GM10266 (cell line): ENCODE measurements around the gene ALG14.

Experiments used
- DNase-seq: peaks from one replicate; pipeline ENCODE4 v3.0.0; 2012; ENCODE audit errors: extremely low spot score
- TF ChIP-seq, protein P1 (sequence below): IDR thresholded peaks from 2 replicates; pipeline ENCODE4 v1.5.1; 2012; ENCODE audit warnings: mild to moderate bottlenecking, low read depth; ENCODE audit not compliant: control insufficient read depth, insufficient read depth; ENCODE audit errors: missing control alignments

ALG14 gene

DNA sequence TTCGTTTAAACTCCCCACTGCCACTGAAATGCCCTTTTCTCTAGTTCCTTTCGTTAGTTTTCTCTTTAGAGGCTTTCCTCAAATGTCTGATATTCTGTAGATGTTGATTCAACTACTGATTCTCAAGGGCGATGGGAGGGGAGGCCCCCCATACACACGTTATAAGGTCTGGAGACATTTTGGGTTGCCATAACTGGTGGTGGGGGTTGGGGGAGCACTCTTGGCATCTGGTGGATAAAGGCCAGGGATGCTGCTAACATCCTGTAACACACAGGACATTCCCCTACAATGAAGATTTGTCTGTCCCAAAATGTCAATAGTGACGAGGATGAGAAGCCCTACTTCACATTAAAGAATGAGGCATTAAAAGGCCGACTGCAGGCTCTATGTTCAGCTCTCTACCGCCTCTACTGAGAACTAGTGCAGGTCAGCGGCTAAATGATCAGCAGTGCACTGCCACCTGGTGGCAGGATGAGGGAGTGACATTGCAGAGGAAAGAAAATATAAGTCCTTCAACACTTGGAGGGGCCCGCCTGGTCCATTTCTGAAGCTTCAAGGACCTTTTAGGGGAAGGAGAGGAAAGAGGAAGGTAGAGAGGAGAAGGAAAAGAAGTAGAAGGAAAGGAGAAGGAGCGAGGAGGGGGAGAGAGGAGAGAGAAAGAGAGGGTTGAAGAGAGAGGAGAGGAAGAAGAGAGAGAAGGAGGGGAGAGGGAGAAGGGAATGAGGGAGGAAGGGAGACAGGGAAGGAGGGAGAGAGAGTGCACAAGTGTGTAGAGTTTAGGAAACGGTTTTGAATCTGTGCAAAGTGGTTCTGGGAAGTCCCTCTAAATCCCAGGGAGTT is 29.4 kb downstream of the ALG14 start:
- peak; percentile 74 for DNase-seq
- TF ChIP-seq, protein P1, sequence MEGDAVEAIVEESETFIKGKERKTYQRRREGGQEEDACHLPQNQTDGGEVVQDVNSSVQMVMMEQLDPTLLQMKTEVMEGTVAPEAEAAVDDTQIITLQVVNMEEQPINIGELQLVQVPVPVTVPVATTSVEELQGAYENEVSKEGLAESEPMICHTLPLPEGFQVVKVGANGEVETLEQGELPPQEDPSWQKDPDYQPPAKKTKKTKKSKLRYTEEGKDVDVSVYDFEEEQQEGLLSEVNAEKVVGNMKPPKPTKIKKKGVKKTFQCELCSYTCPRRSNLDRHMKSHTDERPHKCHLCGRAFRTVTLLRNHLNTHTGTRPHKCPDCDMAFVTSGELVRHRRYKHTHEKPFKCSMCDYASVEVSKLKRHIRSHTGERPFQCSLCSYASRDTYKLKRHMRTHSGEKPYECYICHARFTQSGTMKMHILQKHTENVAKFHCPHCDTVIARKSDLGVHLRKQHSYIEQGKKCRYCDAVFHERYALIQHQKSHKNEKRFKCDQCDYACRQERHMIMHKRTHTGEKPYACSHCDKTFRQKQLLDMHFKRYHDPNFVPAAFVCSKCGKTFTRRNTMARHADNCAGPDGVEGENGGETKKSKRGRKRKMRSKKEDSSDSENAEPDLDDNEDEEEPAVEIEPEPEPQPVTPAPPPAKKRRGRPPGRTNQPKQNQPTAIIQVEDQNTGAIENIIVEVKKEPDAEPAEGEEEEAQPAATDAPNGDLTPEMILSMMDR, result peak; percentile 98

DNA sequence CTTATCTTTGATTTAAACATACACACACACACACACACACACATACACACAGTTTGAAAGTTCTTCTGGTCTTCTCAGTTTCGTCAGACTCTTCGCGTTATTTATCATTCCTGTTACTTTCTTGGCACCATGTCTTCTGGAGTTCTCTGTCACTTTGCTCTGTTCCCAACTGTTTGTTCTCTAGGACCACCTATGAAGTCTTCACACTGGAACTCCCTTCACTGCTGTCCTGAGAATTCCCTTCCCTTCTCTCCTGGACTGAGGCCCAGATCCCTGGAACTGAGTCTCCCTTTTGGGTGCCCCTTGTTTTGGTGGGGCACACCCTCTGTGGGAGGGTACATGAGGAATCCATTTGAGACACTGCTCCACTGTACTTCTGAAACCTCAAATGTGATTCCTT is 30.5 kb downstream of the ALG14 start:
- no peak for DNase-seq
- TF ChIP-seq, protein P1, result no peak

DNA sequence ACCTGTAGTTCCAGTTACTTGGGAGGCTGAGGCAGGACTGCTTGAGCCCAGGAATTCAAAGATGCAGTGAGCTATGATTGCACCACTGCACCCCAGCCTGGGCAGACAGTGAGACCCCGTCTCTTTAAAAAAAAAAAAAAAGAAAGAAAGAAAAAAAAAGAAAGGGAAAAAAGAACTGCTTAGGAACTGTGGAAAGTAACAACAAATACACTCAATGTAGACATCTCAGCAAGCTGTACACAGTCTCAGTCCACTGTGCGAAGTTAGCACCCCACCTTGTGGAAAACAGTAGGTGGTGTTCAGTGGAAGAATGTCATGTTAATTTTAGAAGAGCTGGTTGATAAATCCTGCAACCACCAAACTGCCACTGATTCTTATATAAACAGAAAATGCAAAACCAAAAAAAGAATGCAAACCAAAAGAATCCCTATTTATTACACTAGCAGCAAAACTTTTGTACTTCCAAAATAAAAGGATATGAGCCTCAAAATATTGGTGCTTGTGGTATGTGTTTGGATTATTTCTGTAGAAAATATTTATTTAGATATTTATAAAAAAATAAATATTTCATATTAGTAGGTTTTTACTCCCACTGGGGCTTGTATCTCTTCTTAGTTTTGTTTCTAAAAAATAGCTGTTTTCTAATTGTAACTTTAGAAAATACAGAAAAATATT is 31.1 kb downstream of the ALG14 start:
- TF ChIP-seq, protein P1, result peak; percentile 55
- DNase-seq, result peak; percentile 30

DNA sequence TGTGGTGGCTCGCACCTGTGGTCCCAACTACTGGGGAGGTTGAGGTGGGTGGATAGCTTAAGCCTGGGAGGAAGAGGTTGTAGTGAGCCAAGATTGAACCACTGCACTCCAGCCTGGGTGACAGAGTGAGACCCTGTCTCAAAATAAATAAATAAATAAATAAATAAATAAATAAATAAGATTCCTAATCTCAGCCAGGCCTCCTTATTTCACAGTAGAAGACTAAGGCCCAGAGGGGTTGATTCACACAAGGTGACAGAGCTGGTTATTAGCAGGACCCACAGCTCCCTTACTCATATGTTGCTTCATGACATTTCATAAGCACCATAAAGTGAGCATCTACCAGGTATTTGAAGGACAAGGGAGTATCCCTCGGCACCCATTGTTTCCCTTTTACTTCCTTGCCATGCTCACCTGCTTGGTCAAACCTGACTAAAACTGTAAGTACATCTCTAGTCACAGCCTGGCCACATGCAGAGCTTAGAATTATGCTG is 32.7 kb downstream of the ALG14 start:
- TF ChIP-seq, protein P1, result no peak
- no peak for DNase-seq

DNA sequence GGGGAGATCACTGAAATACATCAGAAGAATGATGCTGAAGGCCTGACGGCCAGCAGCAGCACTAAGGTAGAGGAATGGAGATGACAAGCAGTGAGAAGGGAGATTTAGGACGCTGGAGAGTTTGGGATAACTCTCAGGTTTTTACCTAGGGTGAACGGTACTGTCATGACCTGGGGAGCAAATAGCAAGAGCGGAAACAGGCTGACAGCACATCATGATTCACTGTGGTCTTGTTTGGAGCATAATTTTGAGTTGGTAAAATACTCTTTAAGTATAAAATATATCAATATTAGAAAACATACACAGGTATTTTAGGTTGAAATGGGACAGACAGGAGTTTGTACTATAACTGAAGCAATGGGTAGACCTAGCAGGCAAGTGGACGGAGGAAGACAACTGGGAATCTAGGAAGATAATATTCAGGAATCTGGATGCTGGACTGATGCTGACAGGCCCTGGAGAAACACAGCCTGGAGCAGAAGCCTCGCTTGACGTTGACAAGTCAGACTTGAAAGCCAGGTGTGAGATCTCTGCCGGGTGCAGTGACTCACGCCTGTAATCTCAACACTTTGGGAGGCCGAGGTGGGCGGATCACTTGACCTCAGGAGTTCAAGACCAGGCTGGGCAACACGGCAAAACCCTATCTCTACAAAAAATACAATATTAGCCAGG is 33.3 kb downstream of the ALG14 start:
- TF ChIP-seq, protein P1, result no peak
- DNase-seq, result no peak

DNA sequence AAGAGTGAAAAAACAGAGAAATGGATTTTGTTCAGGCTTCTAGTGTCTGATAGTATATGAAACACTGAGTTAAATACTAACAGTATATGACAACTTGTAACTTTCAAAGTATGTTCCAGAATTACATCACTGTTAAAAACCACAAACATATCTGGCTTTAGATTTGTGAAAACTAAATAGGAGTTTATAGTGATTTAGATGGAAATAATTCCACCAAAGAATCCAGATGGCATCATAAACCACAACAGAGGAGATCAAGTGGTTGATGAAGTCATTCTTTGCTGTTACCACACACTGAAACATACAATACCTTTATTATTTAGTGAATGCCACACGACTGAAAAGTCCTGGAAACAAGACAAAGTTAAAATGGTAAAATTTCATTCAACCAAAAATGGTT is 37.2 kb downstream of the ALG14 start:
- TF ChIP-seq, protein P1, result no peak
- DNase-seq, result no peak
